A673 (cell line): ENCODE measurements around the gene RABGAP1L.

Experiments
- EZH2 ChIP-seq: fragments of 200-600 bp; sonication (generic); IDR thresholded peaks from 2 replicates; pipeline ENCODE4 v1.6.1; 2017; ENCODE audit warnings: borderline replicate concordance, low read depth, mild to moderate bottlenecking, mixed read lengths, antibody characterized with exemption, low read length; ENCODE audit not compliant: poor library complexity, severe bottlenecking
- TF ChIP-seq, protein P1 (sequence below): fragments of 300-800, 200-600 bp; sonication (generic); conservative IDR thresholded peaks from 2 replicates; pipeline ENCODE4 v1.5.1; 2017; ENCODE audit warnings: low read depth, mild to moderate bottlenecking, antibody characterized with exemption, low read length, moderate library complexity, mixed read lengths

DNA sequence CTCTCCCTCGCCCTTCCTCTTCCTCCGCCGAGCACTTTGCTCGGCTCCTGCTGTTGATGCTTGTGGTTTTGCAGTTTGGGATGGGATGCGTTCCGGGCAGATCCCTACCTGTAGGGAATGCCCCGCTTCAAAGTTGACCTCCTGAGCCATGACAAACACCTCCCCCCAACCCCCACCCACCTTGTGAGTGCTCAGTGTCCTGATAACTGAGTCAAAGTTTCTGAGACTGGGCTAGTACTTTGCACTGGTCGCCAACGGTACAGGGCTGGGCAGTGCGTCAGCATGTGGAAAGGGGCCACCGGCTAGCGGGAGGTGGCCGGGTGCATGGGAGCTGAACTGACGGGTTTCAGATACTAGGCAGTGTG is 771 bp downstream of the RABGAP1L start:
- TF ChIP-seq, protein P1, sequence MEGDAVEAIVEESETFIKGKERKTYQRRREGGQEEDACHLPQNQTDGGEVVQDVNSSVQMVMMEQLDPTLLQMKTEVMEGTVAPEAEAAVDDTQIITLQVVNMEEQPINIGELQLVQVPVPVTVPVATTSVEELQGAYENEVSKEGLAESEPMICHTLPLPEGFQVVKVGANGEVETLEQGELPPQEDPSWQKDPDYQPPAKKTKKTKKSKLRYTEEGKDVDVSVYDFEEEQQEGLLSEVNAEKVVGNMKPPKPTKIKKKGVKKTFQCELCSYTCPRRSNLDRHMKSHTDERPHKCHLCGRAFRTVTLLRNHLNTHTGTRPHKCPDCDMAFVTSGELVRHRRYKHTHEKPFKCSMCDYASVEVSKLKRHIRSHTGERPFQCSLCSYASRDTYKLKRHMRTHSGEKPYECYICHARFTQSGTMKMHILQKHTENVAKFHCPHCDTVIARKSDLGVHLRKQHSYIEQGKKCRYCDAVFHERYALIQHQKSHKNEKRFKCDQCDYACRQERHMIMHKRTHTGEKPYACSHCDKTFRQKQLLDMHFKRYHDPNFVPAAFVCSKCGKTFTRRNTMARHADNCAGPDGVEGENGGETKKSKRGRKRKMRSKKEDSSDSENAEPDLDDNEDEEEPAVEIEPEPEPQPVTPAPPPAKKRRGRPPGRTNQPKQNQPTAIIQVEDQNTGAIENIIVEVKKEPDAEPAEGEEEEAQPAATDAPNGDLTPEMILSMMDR: no peak
- no peak for TF ChIP-seq EZH2
